HG03175 (cell line): Measurements from ENCODE around the gene ULK4.
"Not testable (repeated sequence)": the region's sequence is repeated elsewhere in the genome, so short reads cannot be mapped to it uniquely, and the experiment has no call there.

ENCODE experiments used
- ATAC-seq: cut with Tn5 transposase; IDR thresholded peaks from one replicate; pipeline ENCODE4 v1.9.1; 2021; ENCODE audit warnings: mild to moderate bottlenecking, moderate library complexity; ENCODE audit not compliant: unreplicated experiment

Gene ULK4

DNA sequence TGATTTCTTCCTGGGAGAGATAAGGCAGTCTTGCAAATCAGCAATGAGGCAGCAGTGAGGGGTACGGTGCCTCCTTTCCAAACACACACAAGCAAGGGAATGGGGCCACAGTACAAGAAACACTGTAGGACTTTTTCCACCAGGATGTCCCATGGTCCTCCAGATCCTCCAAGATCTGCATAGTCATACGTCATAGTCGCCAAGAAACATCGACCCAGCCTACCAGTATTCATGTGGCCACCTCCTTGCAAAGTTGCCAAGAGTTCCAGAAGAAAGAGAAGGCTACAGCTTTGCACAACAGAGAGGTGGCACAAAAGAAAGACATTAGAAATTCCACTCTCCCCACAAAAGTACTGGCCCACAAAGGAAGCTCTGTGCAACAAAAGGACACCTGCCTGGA is 504.7 kb downstream of the ULK4 start:
- ATAC-seq = no peak

- no peak for ATAC-seq
Measured at GRCh38 chr3:41456162-41456561, 505.7 kb downstream of the ULK4 start.

DNA sequence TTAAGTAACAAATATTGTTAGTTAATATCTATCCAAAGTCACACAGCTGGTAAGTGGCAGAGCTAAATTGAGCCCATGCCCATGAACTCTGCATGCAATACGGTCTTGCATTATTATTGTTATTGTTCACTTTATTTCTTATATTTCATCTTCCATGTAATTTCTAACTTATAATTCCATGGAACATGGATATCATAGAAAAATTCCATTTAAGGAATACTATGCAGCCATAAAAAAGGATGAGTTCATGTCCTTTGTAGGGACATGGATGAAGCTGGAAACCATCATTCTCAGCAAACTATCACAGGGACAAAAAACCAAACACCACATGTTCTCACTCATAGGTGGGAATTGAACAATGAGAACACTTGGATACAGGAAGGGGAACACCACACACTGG is 508.3 kb downstream of the ULK4 start:
- not testable (repeated sequence) for ATAC-seq

GRCh38 chr3:41450416-41451231 is 511.3 kb downstream of the ULK4 start:
- ATAC-seq = no peak

- ATAC-seq = no peak
Measured at GRCh38 chr3:41448396-41448795, 513.5 kb downstream of the ULK4 start.

DNA sequence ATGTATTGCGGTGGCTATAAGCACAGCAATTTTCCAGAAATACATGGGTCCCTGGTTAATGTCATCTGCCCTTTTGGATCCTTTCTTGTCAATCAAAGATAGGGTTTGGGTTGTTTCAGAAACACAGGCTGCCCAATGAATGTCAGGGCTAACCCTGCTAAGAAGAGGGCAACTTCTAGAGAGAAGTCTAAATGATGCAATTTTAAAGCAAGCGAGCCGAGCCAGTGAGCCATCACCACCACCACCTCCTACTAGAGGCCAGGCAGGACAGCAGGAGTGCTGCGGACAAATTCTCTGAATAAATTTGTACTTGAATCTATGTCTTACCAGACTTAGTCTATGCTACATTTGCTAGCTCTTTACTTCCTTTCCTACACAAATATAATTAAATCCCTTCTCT is 514.2 kb downstream of the ULK4 start:
- ATAC-seq = no peak

- ATAC-seq = not testable (repeated sequence)
Measured at GRCh38 chr3:41446316-41446715, 515.6 kb downstream of the ULK4 start.

GRCh38 chr3:41441568-41441967 is 520.3 kb downstream of the ULK4 start:
- no peak for ATAC-seq

DNA sequence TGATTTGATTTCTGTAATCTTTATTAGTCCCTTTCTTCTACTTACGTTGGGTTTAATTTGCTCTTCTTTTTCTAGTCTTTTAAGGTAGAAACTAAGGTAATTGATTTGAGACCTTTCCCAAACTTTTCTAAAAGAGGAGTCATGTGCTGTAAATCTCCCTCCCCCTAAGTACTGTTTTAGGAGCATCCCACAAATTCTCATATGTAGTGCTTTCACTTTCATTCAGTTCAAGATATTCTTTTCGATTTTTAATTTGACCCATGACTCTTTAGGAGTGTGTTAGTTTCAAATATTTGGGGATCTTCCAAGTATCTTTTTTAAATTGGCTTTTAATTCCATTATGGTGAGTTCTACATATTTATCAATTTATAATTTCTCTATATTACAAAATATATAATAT is 520.8 kb downstream of the ULK4 start:
- ATAC-seq = no peak

DNA sequence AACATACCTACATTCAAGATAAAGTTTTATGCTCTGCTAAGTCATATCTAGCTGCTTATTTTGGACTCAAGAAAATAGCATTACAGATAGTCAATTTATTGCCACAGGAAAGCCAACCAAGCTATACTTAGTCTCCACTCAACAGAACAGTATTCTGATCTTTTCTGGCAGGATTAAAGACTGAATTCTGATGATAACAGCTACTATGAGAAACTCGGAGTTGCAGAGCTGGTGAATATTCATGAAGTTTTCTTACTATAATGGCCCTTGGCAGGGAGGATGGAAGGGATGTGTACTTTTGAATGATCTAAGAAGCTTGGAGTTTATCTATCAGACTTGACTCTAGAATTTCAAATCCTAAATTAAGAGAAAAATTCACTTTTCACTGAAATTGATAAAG is 524.9 kb downstream of the ULK4 start:
- no peak for ATAC-seq

DNA sequence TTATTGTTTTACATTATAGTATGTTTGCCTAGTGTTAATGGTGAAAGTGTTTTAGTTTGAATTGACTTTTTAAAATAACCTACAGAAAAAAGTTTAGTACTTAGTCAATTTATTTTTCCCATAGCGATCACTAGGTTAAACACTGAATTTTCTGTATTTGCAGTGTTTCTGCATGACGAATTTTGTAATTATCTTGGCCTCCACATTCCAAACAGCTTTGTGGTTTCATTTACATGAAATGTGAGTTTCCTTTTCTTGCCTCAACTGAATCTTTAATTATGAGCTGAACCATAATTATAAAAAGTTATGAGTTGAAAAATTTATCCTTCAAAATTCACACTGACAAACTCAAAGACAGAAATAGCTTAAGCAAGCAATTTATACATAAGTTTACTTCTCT is 527.1 kb downstream of the ULK4 start:
- ATAC-seq = no peak

DNA sequence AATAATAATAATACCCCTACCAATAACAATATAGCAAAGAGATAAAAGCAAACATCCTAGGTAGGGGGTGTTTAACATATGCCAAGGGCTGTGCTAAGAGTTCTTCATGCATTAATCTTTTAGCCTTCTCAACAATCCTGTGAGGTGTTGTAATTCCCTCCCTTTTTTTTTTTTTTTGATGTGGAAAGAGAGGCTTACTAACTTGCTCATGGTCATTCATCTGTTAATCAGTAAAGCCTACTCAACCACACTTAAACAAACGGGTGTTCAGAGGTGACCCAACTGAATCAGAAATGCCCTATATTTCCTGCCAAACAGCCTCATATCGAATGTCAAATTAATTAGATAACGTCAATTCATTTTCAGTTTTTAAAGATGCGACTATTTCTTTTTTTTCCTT is 530.5 kb downstream of the ULK4 start:
- ATAC-seq = no peak

- ATAC-seq = no peak
Measured at GRCh38 chr3:41430886-41431285, 531.0 kb downstream of the ULK4 start.

DNA sequence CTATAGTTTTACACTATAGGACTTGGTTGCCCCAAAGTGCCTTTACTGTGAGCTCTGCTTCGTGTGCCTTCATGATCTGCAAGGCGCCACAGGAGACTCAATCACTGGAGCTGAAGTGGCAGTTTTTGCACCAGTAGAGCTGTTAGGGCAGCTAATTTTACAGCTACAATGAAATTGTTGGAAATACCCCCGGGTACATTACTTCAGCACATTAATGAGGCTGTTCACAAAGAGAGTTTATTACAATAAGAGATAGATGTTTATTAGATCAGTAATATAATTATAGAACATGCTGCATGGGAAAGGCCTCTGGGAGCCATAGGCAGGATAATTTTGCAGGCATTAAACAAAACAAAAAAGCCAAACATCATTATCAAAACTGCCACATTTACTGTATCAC is 531.5 kb downstream of the ULK4 start:
- ATAC-seq = no peak

- ATAC-seq = no peak
Measured at GRCh38 chr3:41426485-41426884, 535.4 kb downstream of the ULK4 start.

- ATAC-seq = no peak
Measured at GRCh38 chr3:41424543-41425300, 537.2 kb downstream of the ULK4 start.

- ATAC-seq = no peak
Measured at GRCh38 chr3:41419809-41420208, 542.1 kb downstream of the ULK4 start.

DNA sequence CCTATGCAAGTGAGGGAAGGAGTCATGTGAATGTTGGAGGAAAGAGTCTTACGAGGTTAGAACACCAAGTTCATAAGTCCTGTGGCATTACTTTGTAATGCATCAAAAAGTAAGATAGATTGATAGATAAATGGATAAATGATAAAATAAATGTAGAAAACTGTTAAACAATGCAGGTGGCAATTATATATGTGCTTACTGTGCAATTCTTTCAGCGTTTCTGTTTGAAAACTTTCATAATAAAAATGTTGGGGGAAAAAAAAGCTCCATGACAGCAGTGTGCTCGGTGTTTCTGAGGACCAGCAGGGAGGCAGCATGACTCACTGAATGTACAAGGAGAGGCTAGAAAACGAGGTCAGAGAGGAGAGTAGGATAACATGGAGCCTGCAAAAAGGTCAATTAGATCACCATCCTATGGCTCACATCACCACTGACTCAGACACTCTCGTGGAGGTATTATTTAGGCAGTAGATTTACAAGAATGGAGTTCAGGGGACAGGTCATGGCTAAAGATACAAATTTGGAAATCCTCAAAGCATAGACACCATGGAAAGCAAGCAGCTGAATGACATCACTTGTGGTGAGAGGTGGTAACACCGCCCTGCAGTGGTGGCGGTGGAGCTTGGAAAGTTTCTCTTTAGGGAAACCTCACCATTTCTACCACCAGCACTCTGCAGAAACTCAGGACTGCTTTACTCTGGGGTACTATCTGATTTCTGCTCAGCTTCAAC is 542.8 kb downstream of the ULK4 start:
- no peak for ATAC-seq

DNA sequence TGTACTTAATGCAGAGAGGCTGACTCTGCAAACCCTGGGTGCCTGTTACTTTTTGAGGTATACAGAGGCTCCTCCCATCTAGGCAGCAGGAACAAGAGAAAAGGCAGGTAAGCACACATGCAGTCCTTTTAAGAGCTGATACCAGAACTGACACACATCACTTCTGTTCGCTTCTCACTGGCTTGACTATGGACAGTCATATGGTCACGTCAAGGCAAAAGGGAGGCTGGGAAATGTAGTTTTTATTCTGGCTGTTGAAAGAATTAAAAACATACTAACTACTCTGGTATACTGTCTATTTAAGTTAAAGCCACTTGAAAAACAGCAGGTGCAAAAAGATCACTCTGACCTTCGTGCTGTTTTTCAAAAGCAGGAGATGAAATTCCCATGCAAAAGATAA is 544.3 kb downstream of the ULK4 start:
- ATAC-seq = no peak

DNA sequence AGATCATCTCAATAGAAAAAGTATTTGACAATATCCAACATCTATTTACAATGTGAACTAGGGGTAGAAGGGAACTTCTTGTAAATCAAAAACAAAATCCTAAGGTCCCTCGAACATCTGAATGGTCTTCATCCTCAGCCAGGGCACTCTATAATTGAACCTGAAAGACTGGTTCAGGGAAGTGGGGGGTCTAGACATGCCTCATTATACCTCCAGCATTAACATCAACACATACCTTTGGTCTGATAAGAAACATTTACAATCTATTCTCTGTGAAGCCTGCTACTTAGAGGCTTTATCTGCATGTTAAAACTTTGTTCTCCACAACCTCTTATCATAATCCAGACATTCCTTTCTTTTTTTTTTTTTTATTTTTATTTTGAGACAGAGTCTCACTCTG is 550.8 kb downstream of the ULK4 start:
- no peak for ATAC-seq

DNA sequence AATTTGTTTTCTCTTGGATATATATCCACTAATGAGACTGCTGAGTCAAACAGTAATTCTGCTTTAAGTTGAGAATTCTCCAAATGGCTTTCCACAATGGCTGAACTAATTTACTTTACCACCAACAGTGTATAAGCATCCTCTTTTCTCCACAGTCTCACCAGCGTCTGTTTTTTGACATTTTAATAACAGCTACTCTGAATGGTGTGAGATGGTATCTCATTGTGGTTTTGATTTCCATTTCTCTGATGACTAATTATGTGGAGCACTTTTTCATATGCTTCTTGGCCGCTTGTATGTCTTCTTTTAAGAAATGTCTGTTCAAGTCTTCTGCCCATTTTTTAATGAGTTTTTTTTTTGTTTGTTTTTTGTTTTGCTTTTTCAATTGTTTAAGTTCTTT is 556.4 kb downstream of the ULK4 start:
- no peak for ATAC-seq

DNA sequence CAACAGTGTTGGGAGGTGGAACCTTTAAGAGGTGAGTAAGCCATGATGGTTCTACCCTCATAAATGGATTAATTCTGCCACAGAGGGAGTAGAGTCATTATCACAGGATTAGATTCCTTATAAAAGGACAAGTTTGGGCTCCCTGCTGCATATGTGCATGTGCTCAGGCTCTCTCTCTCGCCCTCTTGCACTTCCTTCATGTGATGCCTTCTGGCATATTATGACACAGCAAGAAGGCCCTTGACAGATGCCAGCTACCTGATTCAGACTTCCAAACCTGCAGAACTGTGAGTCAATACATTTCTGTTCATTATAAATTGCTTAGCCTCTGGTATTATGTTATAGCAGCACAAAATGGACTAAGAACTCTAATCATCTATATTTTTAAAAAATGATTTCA is 557.3 kb downstream of the ULK4 start:
- no peak for ATAC-seq
